ENCODE measurements around the gene COL16A1.
A peak's percentile ranks its signal among the peaks of the same experiment; 100 is the strongest.

Gene COL16A1

GRCh38 chr1:31705080-31705866 is 1.5 kb upstream of the COL16A1 start:
- peak; percentile 43 for DNase-seq

- no peak for DNase-seq
Measured at GRCh38 chr1:31704271-31705079, 658 bp upstream of the COL16A1 start.

GRCh38 chr1:31702836-31703404 is 897 bp downstream of the COL16A1 start:
- DNase-seq = no peak

GRCh38 chr1:31701091-31701736 is 2.6 kb downstream of the COL16A1 start:
- DNase-seq = peak; percentile 84

GRCh38 chr1:31700468-31701090 is 3.2 kb downstream of the COL16A1 start:
- no peak for DNase-seq

- DNase-seq = no peak
Measured at GRCh38 chr1:31699341-31699891, 4.4 kb downstream of the COL16A1 start.

- no peak for DNase-seq
Measured at GRCh38 chr1:31697369-31697984, 6.3 kb downstream of the COL16A1 start.

- no peak for DNase-seq
Measured at GRCh38 chr1:31696242-31696641, 7.6 kb downstream of the COL16A1 start.

- no peak for DNase-seq
Measured at GRCh38 chr1:31695327-31695726, 8.5 kb downstream of the COL16A1 start.

- no peak for DNase-seq
Measured at GRCh38 chr1:31694964-31695313, 8.9 kb downstream of the COL16A1 start.

- DNase-seq = no peak
Measured at GRCh38 chr1:31694069-31694963, 9.5 kb downstream of the COL16A1 start.

GRCh38 chr1:31693231-31693630 is 10.6 kb downstream of the COL16A1 start:
- no peak for DNase-seq

GRCh38 chr1:31691951-31692350 is 11.9 kb downstream of the COL16A1 start:
- DNase-seq = no peak

GRCh38 chr1:31691446-31691845 is 12.4 kb downstream of the COL16A1 start:
- DNase-seq = no peak

- no peak for DNase-seq
Measured at GRCh38 chr1:31690921-31691320, 12.9 kb downstream of the COL16A1 start.

GRCh38 chr1:31689854-31690253 is 14.0 kb downstream of the COL16A1 start:
- DNase-seq = peak; percentile 15

- no peak for DNase-seq
Measured at GRCh38 chr1:31689379-31689778, 14.4 kb downstream of the COL16A1 start.

- no peak for DNase-seq
Measured at GRCh38 chr1:31688233-31688918, 15.4 kb downstream of the COL16A1 start.

GRCh38 chr1:31687601-31688000 is 16.2 kb downstream of the COL16A1 start:
- DNase-seq = no peak

- no peak for DNase-seq
Measured at GRCh38 chr1:31685795-31686194, 18.0 kb downstream of the COL16A1 start.

Data from MV-4-11 (cell line).